Spinal cord (tissue), 10 donors: ENCODE results near the gene NEK10. TPM values are rescaled to one million over a fixed set of nuclear protein-coding genes. Genes with fewer than 3 reads are reported as not detected.

ENCODE experiments used
- DNase-seq, 6 donors: peaks; one replicate each; pipeline versions ENCODE4 v3.0.0 to v3.0.0-alpha.2; 2013 to 2015; ENCODE audit warnings: low spot score in 6 of 6, low read depth in 4 of 6
- H3K27ac ChIP-seq: one replicate; pipeline ENCODE4 v1.5.1; 2013; ENCODE audit warnings: low read depth, low read length, control low read depth
- H3K27me3 ChIP-seq: one replicate; pipeline ENCODE4 v1.6.1; 2013; ENCODE audit warnings: low read length; ENCODE audit not compliant: control insufficient read depth, insufficient read depth
- H3K36me3 ChIP-seq: one replicate; pipeline ENCODE4 v1.6.1; 2013; ENCODE audit warnings: low read length; ENCODE audit not compliant: control insufficient read depth, insufficient read depth
- H3K4me1 ChIP-seq: one replicate; pipeline ENCODE4 v1.6.1; 2013; ENCODE audit warnings: low read length; ENCODE audit not compliant: control insufficient read depth, insufficient read depth
- H3K4me3 ChIP-seq: one replicate; pipeline ENCODE4 v1.5.1; 2013; ENCODE audit warnings: low read depth, low read length, control low read depth
- H3K9me3 ChIP-seq: one replicate; pipeline ENCODE4 v1.6.1; 2013; ENCODE audit warnings: low read length; ENCODE audit not compliant: control insufficient read depth, insufficient read depth
- WGBS: methylation state at CpG from one replicate; pipeline ENCODE4 v1.1.5; 2013; ENCODE audit warnings: missing lambda C conversion rate; ENCODE audit not compliant: insufficient coverage; 5-methylcytosine and 5-hydroxymethylcytosine counted together
- polyA plus RNA-seq, 2 donors: library from polyadenylated mRNA; unstranded; fragments of 120-200 nt; gene quantifications; one replicate each; pipeline ENCODE4 v1.2.1, GENCODE V29; 2013; ENCODE audit not compliant: insufficient read length in 2 of 2
- total RNA-seq, 2 donors: library from RNA; depleted of rRNA in 1 of 2; stranded (reverse); fragments of 120-200 nt in 1 of 2; fragments of >200 nt in 1 of 2; gene quantifications; one replicate each; pipeline versions ENCODE4 v1.2.3 to v1.2.4, GENCODE V29; 2013 to 2014
- donor health status: healthy.

Gene NEK10
- total and polyA plus RNA-seq, 4 donors: 6.1 to 33.1 (median 10.6) TPM

DNA sequence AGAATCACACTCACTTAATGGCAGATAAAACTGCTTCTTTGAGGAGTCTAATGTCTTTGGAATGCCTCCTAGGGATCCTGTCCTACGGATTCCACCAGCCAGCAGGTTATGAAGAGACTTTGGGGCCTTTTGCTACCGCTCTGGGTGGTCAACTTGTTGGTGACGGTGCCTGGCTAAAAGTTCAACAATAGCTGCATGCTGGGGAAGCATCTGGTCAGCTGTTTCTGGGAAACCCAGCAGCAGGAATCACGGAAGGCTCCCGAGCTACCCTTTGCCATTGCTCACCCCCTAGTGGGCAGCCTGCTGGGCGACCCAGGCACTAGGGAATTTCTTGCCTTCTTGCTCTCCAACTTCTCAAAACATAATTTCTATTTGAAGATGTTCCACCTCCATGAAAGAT lies 263.3 kb downstream of the NEK10 start:
- Histone ChIP-seq H3K27me3 (no peaks in the 10 kb centered on the region), H3K36me3 (no peaks in the 10 kb centered on the region), H3K27ac (no peak overlapping the region), H3K9me3 (no peaks in the 10 kb centered on the region), H3K4me3 (no peak overlapping the region), H3K4me1 (peaks cover 3% of the 10 kb centered on the region)
- WGBS: 44% methylated on average over 4 of the region's 6 CpGs
- DNase-seq: no peak

DNA sequence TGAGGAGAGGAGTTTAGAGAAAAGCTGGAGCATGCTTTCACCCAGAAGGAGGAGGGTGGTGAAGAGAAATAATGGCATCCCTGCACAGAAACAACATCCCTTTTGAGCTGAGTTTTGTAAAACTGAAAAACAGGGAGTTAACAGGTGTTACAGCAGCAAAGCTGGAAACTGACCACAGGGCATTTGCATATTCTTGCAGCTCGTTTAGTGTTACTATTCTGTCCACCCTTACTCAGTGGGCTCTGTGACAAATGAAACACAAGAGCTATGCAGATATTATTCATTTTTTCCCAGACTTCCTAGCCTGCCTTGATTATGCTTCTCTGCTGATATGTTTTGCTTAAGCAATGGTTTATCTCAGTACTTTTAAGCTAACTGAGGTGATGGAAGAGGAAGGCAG lies 272.0 kb downstream of the NEK10 start:
- Histone ChIP-seq H3K27me3 (no peaks in the 10 kb centered on the region), H3K4me1 (no peaks in the 10 kb centered on the region), H3K4me3 (no peak overlapping the region), H3K27ac (no peak overlapping the region), H3K9me3 (no peaks in the 10 kb centered on the region), H3K36me3 (no peaks in the 10 kb centered on the region)
- WGBS: no CpG with 5 or more reads among the region's 1 CpG
- no peak for DNase-seq

DNA sequence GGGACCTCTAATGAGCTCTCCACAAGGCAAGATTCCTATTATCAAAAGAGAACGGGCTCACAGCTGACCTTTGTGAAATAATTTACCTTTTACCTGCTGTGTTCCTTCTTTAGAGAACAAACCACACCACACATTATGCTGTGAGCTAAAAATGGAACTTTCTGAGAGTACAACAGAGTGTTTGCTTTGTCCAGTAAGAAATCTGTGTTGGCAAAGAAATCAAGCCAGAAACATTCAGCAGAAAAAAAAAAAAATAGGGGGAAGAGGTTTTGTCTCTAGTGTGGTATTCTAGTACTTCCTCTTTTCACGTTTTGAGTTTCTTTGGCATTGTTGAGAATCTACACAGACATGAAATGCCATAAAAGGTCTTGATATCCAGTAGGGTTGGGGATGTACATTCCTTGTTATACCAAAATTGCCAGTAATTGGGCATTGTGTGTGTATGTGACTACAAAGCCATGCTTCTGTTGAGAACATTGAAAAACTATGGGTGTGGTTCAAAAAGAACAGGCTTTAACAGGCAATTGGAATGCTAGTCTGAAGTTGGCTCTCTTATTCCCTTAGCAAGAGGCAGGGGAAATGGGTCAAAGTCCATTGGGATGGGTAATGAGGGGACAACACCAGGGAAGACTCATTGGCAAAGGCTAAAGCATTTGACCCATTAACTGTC lies 273.5 kb downstream of the NEK10 start:
- no peak overlapping the region for H3K4me3 ChIP-seq
- no peak for DNase-seq

DNA sequence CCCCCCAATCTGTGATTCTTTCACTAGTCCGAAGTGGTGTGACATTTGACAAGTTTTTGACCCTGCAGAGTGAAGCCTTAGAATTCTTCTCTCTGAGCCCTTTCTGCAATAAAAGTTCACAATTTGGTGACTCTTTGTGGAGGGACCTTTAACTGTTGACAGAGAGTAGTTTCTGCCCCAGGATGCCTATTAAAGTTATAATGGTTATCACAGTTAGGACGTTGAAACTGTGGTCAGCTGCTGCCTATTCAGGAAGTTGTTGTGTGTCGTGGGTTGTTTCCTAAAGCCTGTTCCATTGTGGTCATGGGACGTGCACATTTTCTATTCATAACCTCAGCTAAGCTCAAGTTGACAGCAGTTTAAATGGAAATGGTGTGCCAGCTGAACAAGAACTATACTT lies 274.5 kb downstream of the NEK10 start:
- Histone ChIP-seq H3K4me3 (no peak overlapping the region), H3K4me1 (no peaks in the 10 kb centered on the region), H3K27me3 (no peaks in the 10 kb centered on the region), H3K27ac (no peak overlapping the region), H3K36me3 (no peaks in the 10 kb centered on the region), H3K9me3 (no peaks in the 10 kb centered on the region)
- no CpG with 5 or more reads among the region's 4 CpGs for WGBS
- DNase-seq: no peak

More for the DNA sequence above, 273.5 kb downstream of the NEK10 start:
- no CpG with 5 or more reads among the region's 2 CpGs for WGBS
- Histone ChIP-seq H3K27ac (no peak overlapping the region), H3K27me3 (no peaks in the 10 kb centered on the region), H3K9me3 (no peaks in the 10 kb centered on the region), H3K36me3 (no peaks in the 10 kb centered on the region), H3K4me1 (no peaks in the 10 kb centered on the region)

DNA sequence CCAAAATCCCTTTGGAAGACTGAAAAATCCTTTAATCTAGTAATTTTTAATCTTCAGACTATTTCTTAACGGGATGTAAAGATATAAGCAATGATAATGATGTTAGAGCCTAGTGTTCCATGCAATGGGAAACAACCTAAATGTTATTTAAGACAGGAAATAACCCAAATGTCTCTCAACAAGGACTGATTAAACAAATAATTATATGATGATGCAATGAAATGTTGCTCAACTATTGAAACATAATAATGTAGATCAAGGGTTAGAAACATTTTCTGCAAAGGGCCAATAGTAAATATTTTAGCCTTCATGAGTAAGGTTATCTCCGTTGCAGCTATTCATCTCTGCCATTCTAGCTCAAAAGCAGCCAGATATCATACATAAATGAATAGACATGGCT lies 275.4 kb downstream of the NEK10 start:
- H3K9me3 ChIP-seq: no peaks in the 10 kb centered on the region
- H3K4me3 ChIP-seq: no peak overlapping the region
- no peaks in the 10 kb centered on the region for H3K27me3 ChIP-seq
- H3K4me1 ChIP-seq: no peaks in the 10 kb centered on the region
- no CpG with 5 or more reads among the region's 2 CpGs for WGBS
- H3K36me3 ChIP-seq: no peaks in the 10 kb centered on the region
- H3K27ac ChIP-seq: no peak overlapping the region
- no peak for DNase-seq

DNA sequence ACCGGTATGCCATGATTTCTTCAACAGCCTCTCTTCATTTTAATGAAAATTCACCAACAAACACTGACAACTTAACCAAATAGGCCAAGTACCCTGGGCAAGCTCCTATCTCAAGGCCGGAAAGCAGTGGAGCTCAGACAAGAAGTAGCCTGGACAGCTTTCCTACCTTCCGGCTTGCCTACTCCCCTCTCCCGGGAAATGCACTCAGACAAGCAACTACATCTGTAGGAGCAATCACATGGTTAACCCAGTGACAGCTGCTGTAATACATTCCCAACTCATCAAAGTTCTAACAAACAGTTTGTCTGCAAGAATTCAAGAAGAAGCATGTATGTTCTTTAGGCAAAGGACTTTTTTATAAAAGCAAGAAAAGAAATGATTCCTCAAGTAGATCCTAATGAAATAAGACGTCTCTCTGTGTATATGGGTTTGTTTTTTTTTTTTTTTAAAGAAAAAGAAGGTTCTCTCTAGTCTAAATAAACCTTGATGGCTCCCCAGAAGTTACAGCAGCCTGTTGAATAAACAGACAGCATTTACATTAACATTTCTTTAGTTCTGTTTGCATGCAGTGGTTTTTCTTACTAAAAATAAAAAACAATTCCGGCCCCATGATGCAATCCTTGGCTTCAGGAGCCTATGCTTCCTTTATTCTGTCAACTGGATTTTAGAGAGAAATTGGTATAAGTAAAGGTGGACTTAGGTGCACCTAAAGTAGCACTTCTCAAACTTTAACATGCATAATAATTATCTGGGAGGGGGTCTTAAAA lies 278.7 kb downstream of the NEK10 start:
- Histone ChIP-seq H3K4me3 (no peak overlapping the region), H3K4me1 (no peaks in the 10 kb centered on the region), H3K27me3 (no peaks in the 10 kb centered on the region), H3K36me3 (no peaks in the 10 kb centered on the region), H3K27ac (no peak overlapping the region), H3K9me3 (no peaks in the 10 kb centered on the region)
- DNase-seq: no peak
- 97% methylated on average over 3 of the region's 6 CpGs for WGBS

DNA sequence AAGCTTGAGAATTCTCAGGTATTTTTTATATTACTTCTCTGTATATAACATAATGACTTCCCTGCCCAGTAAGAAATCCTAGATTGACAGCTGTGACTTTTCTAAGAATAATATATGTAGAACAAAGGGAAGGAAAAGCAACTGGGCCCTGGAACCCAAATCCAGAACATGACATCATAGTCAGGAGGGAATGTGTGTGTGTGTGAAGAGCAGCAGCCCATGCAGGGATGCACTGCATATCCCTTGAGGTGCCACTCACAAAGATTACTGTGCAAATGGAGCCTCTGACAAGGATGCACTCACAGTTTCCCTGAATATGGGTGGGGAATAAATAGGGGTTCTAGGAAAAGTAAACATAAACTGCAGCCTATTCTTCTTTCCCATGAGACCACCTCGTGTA lies 279.5 kb downstream of the NEK10 start:
- H3K4me1 ChIP-seq: no peaks in the 10 kb centered on the region
- no peak overlapping the region for H3K27ac ChIP-seq
- no peaks in the 10 kb centered on the region for H3K27me3 ChIP-seq
- no peak overlapping the region for H3K4me3 ChIP-seq
- DNase-seq: no peak
- no peaks in the 10 kb centered on the region for H3K36me3 ChIP-seq
- no peaks in the 10 kb centered on the region for H3K9me3 ChIP-seq
- WGBS: no CpG with 5 or more reads among the region's 1 CpG

DNA sequence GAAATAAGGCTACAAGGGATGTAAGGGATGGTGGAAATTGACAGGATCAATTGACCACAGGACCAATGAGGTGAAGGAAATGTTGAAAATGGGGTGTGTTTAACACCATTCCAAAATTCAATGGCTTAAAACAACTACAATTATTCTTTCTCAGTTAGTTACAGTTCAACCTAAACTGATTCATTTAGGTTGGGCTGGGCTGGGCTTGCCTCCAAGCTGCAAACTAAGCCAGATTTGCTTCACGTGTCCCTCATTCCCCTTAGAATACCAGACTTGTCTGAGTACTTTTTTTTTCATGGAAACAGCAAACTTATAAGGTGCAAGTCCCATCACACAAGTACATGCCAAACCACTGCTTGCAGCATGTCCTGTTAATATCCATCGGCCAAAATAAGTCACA lies 280.1 kb downstream of the NEK10 start:
- H3K9me3 ChIP-seq: no peaks in the 10 kb centered on the region
- 69% methylated on average over 2 of the region's 2 CpGs for WGBS
- no peak overlapping the region for H3K27ac ChIP-seq
- H3K4me3 ChIP-seq: no peak overlapping the region
- H3K27me3 ChIP-seq: no peaks in the 10 kb centered on the region
- H3K36me3 ChIP-seq: no peaks in the 10 kb centered on the region
- no peaks in the 10 kb centered on the region for H3K4me1 ChIP-seq
- DNase-seq: peak in 1 of 6 donors; percentile 39

DNA sequence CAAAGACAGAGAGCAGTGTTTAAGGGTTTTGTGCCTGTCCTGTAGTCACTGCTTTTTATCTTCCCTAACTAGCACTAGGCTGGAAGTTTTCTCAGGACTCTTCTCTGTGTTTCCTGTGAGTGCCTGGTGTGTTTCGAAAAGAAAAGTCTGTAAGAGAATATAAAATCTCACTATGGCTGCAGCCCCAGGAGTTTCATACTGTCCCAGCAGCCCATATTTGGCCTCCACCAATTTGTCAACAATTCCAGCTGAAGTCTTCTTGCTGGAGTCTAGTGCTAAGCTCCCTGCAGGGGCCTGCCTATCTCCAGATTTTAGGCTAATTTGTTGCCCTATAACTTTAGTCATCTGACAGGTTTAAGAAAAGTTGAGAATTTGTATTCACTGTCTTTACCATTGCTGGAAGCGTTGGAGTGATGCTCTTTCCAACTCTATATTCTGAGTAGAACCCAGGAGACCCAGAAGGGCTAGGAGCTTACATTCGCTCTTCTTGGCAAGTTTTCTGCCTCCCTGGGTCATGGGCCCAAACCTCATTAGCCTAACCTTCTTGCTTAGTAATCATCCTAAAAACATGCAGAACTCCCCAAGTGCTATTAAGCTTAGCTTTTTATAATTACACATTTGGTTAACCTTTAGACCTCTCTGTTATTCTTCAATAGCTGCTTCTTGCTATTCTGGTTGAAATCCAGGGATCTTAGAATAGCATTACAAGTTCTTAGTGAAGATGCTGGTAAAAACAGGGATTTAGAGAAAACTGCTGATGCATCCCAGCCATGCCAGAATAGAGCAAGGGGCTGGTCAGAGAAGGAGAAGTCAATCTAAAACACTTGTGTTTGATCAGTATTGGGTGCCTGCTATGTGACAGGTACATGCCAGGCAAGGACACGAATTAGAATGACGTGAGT lies 283.1 kb downstream of the NEK10 start:
- peak in 1 of 6 donors; percentile 16 for DNase-seq
- Histone ChIP-seq H3K9me3 (no peaks in the 10 kb centered on the region), H3K36me3 (no peaks in the 10 kb centered on the region), H3K4me3 (no peak overlapping the region), H3K4me1 (no peaks in the 10 kb centered on the region), H3K27ac (no peak overlapping the region), H3K27me3 (no peaks in the 10 kb centered on the region)
- 95% methylated on average over 2 of the region's 5 CpGs for WGBS
